Measurements from ENCODE around the gene HIRA.
"Not testable (repeated sequence)": the region's sequence is repeated elsewhere in the genome, so short reads cannot be mapped to it uniquely, and the experiment has no call there.

HIRA gene

DNA sequence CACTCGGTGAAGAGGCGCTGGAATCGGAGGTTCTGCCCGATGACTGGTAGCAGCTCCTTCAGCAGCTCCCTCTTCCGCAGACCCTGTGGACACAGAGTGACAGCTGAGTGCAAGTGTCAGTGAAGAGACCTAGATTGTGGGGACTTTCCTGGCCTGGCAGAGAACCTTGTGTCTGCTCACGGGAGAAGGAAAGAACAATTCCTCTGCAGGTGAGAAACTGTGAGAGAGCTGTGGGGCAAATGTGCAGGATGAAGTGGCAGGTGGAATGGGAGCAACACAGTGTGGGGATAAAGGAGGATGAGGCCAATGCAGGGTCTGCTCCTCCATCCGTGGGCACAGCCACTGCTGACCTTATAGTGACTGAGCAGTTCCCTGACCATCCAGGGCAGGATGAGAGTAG is 100.1 kb downstream of the HIRA start:
- Histone ChIP-seq H3K27ac (ENCODE audit: low read depth, low read length) (no peak overlapping the region), H3K4me1 (ENCODE audit: control insufficient read depth, insufficient read depth, low read length) (no peaks in the 10 kb centered on the region), H3K4me3 (ENCODE audit: low read depth, low read length) (no peak overlapping the region), H3K36me3 (ENCODE audit: control insufficient read depth, insufficient read depth, low read length) (peaks cover 63% of the 10 kb centered on the region), H3K9me3 (ENCODE audit: control insufficient read depth, insufficient read depth, low read depth, low read length) (no peaks in the 10 kb centered on the region), H3K9ac (ENCODE audit: low read length) (no peak overlapping the region), H3K27me3 (ENCODE audit: control insufficient read depth, insufficient read depth, low read length) (no peaks in the 10 kb centered on the region)

DNA sequence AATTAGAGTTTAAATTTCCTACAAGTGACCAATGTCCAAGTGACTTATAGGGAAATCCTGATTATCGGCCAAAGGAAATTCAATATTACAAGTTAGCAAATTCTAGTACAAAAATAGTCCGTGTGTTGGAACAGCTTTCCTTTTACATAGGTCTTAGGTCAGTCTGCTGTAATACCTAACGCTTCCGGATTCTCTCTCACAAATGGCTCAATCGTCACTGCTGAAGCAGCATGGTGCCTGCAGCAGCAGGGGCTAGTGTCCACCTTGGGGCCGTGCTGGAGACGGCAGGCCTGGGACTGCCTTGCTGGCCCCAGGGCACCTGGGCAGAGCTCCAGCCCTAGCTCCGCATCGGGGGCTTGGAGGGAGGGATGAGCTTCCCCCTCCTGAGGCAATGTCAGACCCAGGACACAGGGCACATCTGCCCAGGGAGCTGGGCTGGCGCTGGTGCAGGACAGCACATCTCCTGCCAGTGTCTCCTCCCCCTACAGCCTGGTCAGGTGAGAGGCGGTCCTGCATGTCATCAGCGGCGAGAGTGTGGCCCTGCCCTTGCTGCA is 100.6 kb downstream of the HIRA start:
- no peak overlapping the region for H3K27ac ChIP-seq (ENCODE audit: low read depth, low read length)
- no peaks in the 10 kb centered on the region for H3K27me3 ChIP-seq (ENCODE audit: control insufficient read depth, insufficient read depth, low read length)
- no peaks in the 10 kb centered on the region for H3K4me1 ChIP-seq (ENCODE audit: control insufficient read depth, insufficient read depth, low read length)
- H3K9me3 ChIP-seq (ENCODE audit: control insufficient read depth, insufficient read depth, low read depth, low read length): no peaks in the 10 kb centered on the region
- no peak overlapping the region for H3K9ac ChIP-seq (ENCODE audit: low read length)
- H3K36me3 ChIP-seq (ENCODE audit: control insufficient read depth, insufficient read depth, low read length): peaks cover 58% of the 10 kb centered on the region
- no peak overlapping the region for H3K4me3 ChIP-seq (ENCODE audit: low read depth, low read length)

DNA sequence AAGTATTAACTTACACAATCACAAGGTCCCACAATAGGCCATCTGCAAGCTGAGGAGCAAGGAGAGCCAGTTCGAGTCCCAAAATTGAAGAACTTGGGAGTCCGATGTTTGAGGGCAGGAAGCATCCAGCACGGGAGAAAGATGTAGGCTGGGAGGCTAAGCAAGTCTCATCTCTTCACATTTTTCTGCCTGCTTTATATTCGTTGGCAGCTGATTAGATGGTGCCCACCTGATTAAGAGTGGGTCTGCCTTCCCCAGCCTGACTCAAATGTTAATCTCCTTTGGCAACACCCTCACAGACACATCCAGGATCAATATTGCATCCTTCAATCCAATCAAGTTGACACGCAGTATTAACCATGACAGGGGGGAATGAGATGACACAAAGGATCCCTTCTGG is 101.3 kb downstream of the HIRA start:
- not testable (repeated sequence) for H3K9me3 ChIP-seq (ENCODE audit: control insufficient read depth, insufficient read depth, low read depth, low read length); H3K4me3 ChIP-seq (ENCODE audit: low read depth, low read length); H3K27me3 ChIP-seq (ENCODE audit: control insufficient read depth, insufficient read depth, low read length); H3K9ac ChIP-seq (ENCODE audit: low read length); H3K27ac ChIP-seq (ENCODE audit: low read depth, low read length); H3K4me1 ChIP-seq (ENCODE audit: control insufficient read depth, insufficient read depth, low read length)
- peaks cover 51% of the 10 kb centered on the region for H3K36me3 ChIP-seq (ENCODE audit: control insufficient read depth, insufficient read depth, low read length)

DNA sequence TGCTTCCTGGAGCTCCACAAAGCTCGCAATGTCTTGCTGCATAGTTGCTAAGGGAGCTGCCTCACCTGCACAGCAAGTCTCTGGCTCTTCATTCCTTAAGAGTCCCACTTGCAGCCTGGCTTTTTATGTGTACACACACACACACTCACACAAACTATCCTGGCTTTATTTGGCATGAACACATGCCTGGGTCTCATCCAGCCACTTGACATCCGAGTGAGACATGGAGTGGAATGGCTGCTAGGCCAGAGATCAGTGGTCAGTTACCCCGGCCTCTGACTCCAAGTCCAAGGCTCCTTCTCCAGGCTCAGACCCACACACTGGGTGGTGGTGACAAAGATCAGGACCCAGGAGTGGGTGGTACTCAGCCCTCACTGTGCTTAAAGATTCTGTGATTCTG is 102.1 kb downstream of the HIRA start:
- no peak overlapping the region for H3K4me3 ChIP-seq (ENCODE audit: low read depth, low read length)
- no peaks in the 10 kb centered on the region for H3K9me3 ChIP-seq (ENCODE audit: control insufficient read depth, insufficient read depth, low read depth, low read length)
- no peaks in the 10 kb centered on the region for H3K27me3 ChIP-seq (ENCODE audit: control insufficient read depth, insufficient read depth, low read length)
- H3K36me3 ChIP-seq (ENCODE audit: control insufficient read depth, insufficient read depth, low read length): peaks cover 44% of the 10 kb centered on the region
- H3K27ac ChIP-seq (ENCODE audit: low read depth, low read length): no peak overlapping the region
- H3K9ac ChIP-seq (ENCODE audit: low read length): no peak overlapping the region
- H3K4me1 ChIP-seq (ENCODE audit: control insufficient read depth, insufficient read depth, low read length): no peaks in the 10 kb centered on the region

DNA sequence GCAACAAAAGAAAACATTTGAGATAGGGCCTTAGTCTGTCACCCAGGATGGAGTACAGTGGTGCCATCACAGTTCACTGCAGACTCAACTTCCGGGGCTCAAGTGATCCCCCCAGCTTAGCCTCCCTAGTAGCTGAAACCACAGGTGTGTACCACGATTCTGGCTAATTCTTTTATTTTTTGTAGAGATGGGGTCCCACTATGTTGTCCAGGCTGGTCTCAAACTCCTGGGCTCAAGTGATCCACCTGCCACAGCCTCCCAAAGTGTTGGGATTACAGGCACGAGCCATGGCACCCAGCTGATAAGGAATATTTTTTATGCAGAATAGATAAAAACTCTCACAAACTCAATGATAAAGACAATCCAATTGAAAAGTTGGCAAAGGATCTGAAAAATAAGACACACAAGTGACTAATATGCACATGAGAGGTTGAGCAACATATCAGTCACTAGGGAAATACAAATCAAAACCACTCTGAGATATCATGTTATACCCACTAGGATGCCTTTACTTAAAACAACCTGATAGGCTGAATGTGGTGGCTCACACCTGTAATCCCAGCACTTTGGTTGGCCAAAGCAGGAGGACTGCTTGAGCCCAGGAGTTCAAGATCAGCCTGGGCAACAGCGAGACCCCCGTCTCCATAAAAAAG is 106.1 kb downstream of the HIRA start:
- no peaks in the 10 kb centered on the region for H3K27me3 ChIP-seq (ENCODE audit: control insufficient read depth, insufficient read depth, low read length)
- no peak overlapping the region for H3K9ac ChIP-seq (ENCODE audit: low read length)
- H3K27ac ChIP-seq (ENCODE audit: low read depth, low read length): no peak overlapping the region
- H3K36me3 ChIP-seq (ENCODE audit: control insufficient read depth, insufficient read depth, low read length): peaks cover 20% of the 10 kb centered on the region
- H3K4me1 ChIP-seq (ENCODE audit: control insufficient read depth, insufficient read depth, low read length): no peaks in the 10 kb centered on the region
- peaks cover 6% of the 10 kb centered on the region for H3K9me3 ChIP-seq (ENCODE audit: control insufficient read depth, insufficient read depth, low read depth, low read length)
- H3K4me3 ChIP-seq (ENCODE audit: low read depth, low read length): no peak overlapping the region

DNA sequence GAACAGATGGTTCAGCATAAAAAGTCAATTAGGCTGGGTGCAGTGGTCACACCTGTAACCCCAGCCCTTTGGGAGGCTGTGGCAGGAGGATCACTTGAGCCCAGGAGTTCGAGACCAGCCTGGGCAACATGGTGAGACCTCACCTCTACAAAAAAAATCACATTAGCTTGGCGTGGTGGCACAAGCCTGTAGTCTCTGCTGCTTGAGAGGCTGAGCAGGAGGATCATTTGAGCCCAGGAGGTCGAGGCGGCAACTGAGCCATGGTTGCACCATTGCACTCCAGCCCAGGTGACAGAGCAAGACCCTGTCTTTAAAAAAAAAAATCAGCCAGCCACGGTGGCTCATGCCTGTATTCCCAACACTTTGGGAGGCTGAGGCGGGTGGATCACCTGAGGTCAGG is 108.1 kb downstream of the HIRA start:
- H3K27ac ChIP-seq (ENCODE audit: low read depth, low read length); H3K36me3 ChIP-seq (ENCODE audit: control insufficient read depth, insufficient read depth, low read length); H3K9ac ChIP-seq (ENCODE audit: low read length); H3K27me3 ChIP-seq (ENCODE audit: control insufficient read depth, insufficient read depth, low read length); H3K4me3 ChIP-seq (ENCODE audit: low read depth, low read length); H3K4me1 ChIP-seq (ENCODE audit: control insufficient read depth, insufficient read depth, low read length): not testable (repeated sequence)
- peaks cover 13% of the 10 kb centered on the region for H3K9me3 ChIP-seq (ENCODE audit: control insufficient read depth, insufficient read depth, low read depth, low read length)

DNA sequence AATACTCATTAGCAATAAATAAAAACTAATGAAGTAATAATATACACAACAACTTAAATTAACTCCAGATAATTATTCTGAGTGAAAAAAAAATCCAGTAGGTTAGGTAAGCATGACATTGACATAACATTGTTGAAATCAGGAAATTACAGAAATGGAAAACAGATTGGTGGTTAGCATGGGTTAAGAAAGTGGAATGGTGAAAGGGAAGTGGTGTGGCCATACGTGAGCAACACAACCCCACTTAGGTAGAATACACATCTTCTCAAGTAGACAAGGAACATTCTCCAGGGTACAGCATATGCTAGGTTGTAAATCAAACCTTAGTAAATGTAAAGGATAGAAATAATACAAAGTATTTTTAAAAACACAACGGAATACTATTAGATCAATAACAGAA is 109.8 kb downstream of the HIRA start:
- no peak overlapping the region for H3K9ac ChIP-seq (ENCODE audit: low read length)
- no peaks in the 10 kb centered on the region for H3K27me3 ChIP-seq (ENCODE audit: control insufficient read depth, insufficient read depth, low read length)
- H3K27ac ChIP-seq (ENCODE audit: low read depth, low read length): no peak overlapping the region
- H3K4me1 ChIP-seq (ENCODE audit: control insufficient read depth, insufficient read depth, low read length): no peaks in the 10 kb centered on the region
- H3K36me3 ChIP-seq (ENCODE audit: control insufficient read depth, insufficient read depth, low read length): no peaks in the 10 kb centered on the region
- H3K4me3 ChIP-seq (ENCODE audit: low read depth, low read length): no peak overlapping the region
- peaks cover 27% of the 10 kb centered on the region for H3K9me3 ChIP-seq (ENCODE audit: control insufficient read depth, insufficient read depth, low read depth, low read length)

DNA sequence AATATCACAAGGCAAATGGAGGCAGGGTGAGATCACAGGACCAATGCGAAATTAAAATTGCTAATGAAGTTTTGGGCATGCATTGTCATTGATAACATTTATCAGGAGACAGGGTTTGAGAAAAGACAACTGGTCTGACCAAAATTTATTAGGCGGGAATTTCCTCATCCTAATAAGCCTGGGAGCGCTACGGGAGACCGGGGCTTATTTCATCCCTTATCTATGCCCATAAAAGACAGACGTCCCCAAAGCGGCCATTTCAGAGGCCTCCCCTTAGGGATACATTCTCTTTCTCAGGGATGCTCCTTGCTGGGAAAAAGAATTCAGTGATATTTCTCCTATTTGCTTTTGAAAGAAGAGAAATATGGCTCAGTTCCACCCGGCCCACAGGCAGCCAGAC is 111.4 kb downstream of the HIRA start:
- not testable (repeated sequence) for H3K27ac ChIP-seq (ENCODE audit: low read depth, low read length)

DNA sequence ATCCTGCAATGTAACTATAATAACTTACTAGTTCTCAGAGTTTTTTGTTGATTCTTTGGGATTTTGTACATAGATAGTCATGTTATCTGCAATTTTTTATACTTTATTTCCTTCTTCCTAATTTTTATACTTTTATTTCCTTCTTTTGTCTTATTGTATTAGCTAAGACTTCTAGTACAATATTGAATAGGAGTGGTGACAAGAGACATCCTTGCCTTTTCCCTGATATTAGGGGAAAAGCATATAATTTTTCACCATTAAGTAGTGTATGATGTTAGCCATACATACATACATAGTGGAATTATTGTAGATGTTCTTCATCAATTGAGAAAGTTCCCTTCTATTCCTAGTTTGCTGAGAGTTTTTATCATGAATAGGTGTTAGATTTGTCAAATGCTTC is 112.3 kb downstream of the HIRA start:
- no peaks in the 10 kb centered on the region for H3K27me3 ChIP-seq (ENCODE audit: control insufficient read depth, insufficient read depth, low read length)
- peaks cover 33% of the 10 kb centered on the region for H3K9me3 ChIP-seq (ENCODE audit: control insufficient read depth, insufficient read depth, low read depth, low read length)
- H3K9ac ChIP-seq (ENCODE audit: low read length): no peak overlapping the region
- no peak overlapping the region for H3K27ac ChIP-seq (ENCODE audit: low read depth, low read length)
- no peak overlapping the region for H3K4me3 ChIP-seq (ENCODE audit: low read depth, low read length)
- H3K4me1 ChIP-seq (ENCODE audit: control insufficient read depth, insufficient read depth, low read length): no peaks in the 10 kb centered on the region
- no peaks in the 10 kb centered on the region for H3K36me3 ChIP-seq (ENCODE audit: control insufficient read depth, insufficient read depth, low read length)

More for the DNA sequence above, 111.4 kb downstream of the HIRA start:
- peaks cover 33% of the 10 kb centered on the region for H3K9me3 ChIP-seq (ENCODE audit: control insufficient read depth, insufficient read depth, low read depth, low read length)
- H3K36me3 ChIP-seq (ENCODE audit: control insufficient read depth, insufficient read depth, low read length); H3K4me1 ChIP-seq (ENCODE audit: control insufficient read depth, insufficient read depth, low read length); H3K4me3 ChIP-seq (ENCODE audit: low read depth, low read length); H3K9ac ChIP-seq (ENCODE audit: low read length); H3K27me3 ChIP-seq (ENCODE audit: control insufficient read depth, insufficient read depth, low read length): not testable (repeated sequence)

DNA sequence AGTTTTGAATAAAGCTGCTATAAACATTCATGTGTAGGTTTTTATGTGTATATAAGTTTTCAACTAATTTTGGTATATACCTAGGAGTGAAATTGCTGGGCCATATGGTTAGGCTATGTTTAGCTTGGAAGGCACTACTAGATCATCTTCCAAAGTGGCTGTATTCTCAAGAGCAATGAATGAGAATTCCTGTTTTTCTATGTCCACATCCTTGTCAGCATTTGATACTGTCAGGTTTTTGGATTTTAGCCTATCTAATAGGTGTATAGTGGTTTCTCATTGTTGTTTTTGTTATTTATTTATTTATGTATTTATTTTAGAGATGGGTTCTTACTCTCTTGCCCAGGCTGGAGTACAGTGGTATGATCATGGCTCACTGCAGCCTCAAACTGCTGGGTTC is 113.7 kb downstream of the HIRA start:
- Histone ChIP-seq H3K36me3 (ENCODE audit: control insufficient read depth, insufficient read depth, low read length) (no peaks in the 10 kb centered on the region), H3K27me3 (ENCODE audit: control insufficient read depth, insufficient read depth, low read length) (no peaks in the 10 kb centered on the region), H3K9ac (ENCODE audit: low read length) (no peak overlapping the region), H3K4me3 (ENCODE audit: low read depth, low read length) (no peak overlapping the region), H3K27ac (ENCODE audit: low read depth, low read length) (no peak overlapping the region), H3K4me1 (ENCODE audit: control insufficient read depth, insufficient read depth, low read length) (no peaks in the 10 kb centered on the region), H3K9me3 (ENCODE audit: control insufficient read depth, insufficient read depth, low read depth, low read length) (peaks cover 33% of the 10 kb centered on the region)

DNA sequence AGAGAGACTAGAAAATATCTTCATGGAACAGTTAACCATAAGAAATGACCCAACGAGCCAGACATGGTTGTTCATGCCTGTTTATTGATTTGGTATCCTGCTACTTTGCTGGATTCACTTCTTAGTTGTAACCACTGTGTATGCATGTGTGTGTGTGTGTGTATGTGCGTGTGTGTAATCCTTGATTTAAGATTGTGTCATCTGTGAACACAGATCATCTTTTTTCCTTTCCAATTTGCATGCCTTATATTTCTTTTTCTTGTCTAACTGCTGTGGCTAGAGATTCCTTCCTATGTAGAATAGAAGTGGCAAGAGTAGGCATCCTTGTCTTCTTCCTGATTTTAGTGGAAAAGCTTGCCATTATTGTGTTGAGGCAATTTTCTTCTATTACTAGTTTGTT is 123.7 kb downstream of the HIRA start:
- H3K4me3 ChIP-seq (ENCODE audit: low read depth, low read length): no peak overlapping the region

DNA sequence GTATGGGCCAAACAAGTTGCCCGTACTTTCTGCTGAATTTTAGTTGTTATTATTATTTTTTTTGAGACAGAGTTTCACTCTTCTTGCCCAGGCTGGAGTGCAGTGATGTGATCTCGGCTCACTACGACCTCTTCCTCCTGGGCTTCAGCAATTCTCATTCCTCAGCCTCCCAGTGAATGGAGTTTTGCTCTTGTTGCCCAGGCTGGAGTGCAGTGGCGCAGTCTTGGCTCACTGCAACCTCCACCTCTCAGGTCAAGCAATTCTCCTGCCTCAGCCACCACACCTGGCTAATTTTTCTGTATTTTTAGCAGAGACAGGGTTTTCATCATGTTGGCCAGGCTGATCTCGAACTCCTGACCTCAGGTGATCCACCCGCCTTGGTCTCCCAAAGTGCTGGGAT is 125.0 kb downstream of the HIRA start:
- H3K27me3 ChIP-seq (ENCODE audit: control insufficient read depth, insufficient read depth, low read length); H3K4me3 ChIP-seq (ENCODE audit: low read depth, low read length); H3K9me3 ChIP-seq (ENCODE audit: control insufficient read depth, insufficient read depth, low read depth, low read length); H3K4me1 ChIP-seq (ENCODE audit: control insufficient read depth, insufficient read depth, low read length); H3K9ac ChIP-seq (ENCODE audit: low read length); H3K36me3 ChIP-seq (ENCODE audit: control insufficient read depth, insufficient read depth, low read length); H3K27ac ChIP-seq (ENCODE audit: low read depth, low read length): not testable (repeated sequence)

More for the DNA sequence above, 123.7 kb downstream of the HIRA start:
- Histone ChIP-seq H3K36me3 (ENCODE audit: control insufficient read depth, insufficient read depth, low read length) (no peaks in the 10 kb centered on the region), H3K4me1 (ENCODE audit: control insufficient read depth, insufficient read depth, low read length) (no peaks in the 10 kb centered on the region), H3K27me3 (ENCODE audit: control insufficient read depth, insufficient read depth, low read length) (no peaks in the 10 kb centered on the region), H3K9ac (ENCODE audit: low read length) (no peak overlapping the region), H3K27ac (ENCODE audit: low read depth, low read length) (no peak overlapping the region), H3K9me3 (ENCODE audit: control insufficient read depth, insufficient read depth, low read depth, low read length) (no peaks in the 10 kb centered on the region)
